SK-N-MC (cell line): ENCODE measurements around the gene COL15A1.

Experiments used
- EZH2 ChIP-seq: fragments of 200-600 bp; sonication (generic); IDR thresholded peaks from one replicate; pipeline ENCODE4 v1.6.1; 2017; ENCODE audit warnings: antibody characterized with exemption
- FOXP2 ChIP-seq: optimal IDR thresholded peaks from 2 replicates; pipeline ENCODE3; 2011; ENCODE audit warnings: mild to moderate bottlenecking, moderate library complexity; ENCODE audit not compliant: insufficient read depth; ENCODE audit errors: extremely low read length, control extremely low read depth
- POLR2AphosphoS5 ChIP-seq: IDR thresholded peaks from 2 replicates; pipeline ENCODE4 v1.6.1; 2012; ENCODE audit warnings: mild to moderate bottlenecking, low read depth, low read length, borderline replicate concordance

GRCh38 chr9:99016681-99017387 is 73.1 kb downstream of the COL15A1 start:
- TF ChIP-seq EZH2 (no peak), POLR2AphosphoS5 (no peak), FOXP2 (no peak)
